Skin of body (tissue), 2 donors: Measurements from ENCODE around the gene RAB3C. TPM values are rescaled to one million over a fixed set of nuclear protein-coding genes. Genes with fewer than 3 reads are reported as not detected.
"Not testable (repeated sequence)": the region's sequence is repeated elsewhere in the genome, so short reads cannot be mapped to it uniquely, and the experiment has no call there.

Experiments used
- DNase-seq: peaks from one replicate; lab custom pipeline; 2025; lab: John Stamatoyannopoulos, UW
- total RNA-seq: library from RNA; depleted of rRNA; stranded (reverse); fragments of >200 nt; gene quantifications from one replicate; pipeline ENCODE4 v1.2.3, GENCODE V29; 2014

The RAB3C gene
- total RNA-seq, 1 donor from 2014 or later, result 0.20 TPM

GRCh38 chr5:58600613-58601012, 17.7 kb downstream of the RAB3C start:
- DNase-seq, result not testable (repeated sequence)

GRCh38 chr5:58602889-58603288, 20.0 kb downstream of the RAB3C start:
- DNase-seq, result not testable (repeated sequence)

- DNase-seq, result no peak
Observed at GRCh38 chr5:58606064-58606463, 23.2 kb downstream of the RAB3C start.

- no peak for DNase-seq
Observed at GRCh38 chr5:58615972-58616371, 33.1 kb downstream of the RAB3C start.

- no peak for DNase-seq
Observed at GRCh38 chr5:58617241-58617640, 34.4 kb downstream of the RAB3C start.

GRCh38 chr5:58620336-58620735, 37.5 kb downstream of the RAB3C start:
- DNase-seq, result no peak

GRCh38 chr5:58622936-58623871, 40.3 kb downstream of the RAB3C start:
- DNase-seq, result peak; percentile 7

GRCh38 chr5:58628626-58629025, 45.8 kb downstream of the RAB3C start:
- DNase-seq, result no peak

- peak; percentile 71 for DNase-seq
Observed at GRCh38 chr5:58629271-58630159, 46.6 kb downstream of the RAB3C start.

- no peak for DNase-seq
Observed at GRCh38 chr5:58631895-58632294, 49.0 kb downstream of the RAB3C start.

- no peak for DNase-seq
Observed at GRCh38 chr5:58635416-58635815, 52.5 kb downstream of the RAB3C start.

- DNase-seq, result no peak
Observed at GRCh38 chr5:58640011-58640410, 57.1 kb downstream of the RAB3C start.

GRCh38 chr5:58641533-58641932, 58.7 kb downstream of the RAB3C start:
- DNase-seq, result no peak

GRCh38 chr5:58648846-58649245, 66.0 kb downstream of the RAB3C start:
- no peak for DNase-seq

GRCh38 chr5:58649716-58650115, 66.8 kb downstream of the RAB3C start:
- DNase-seq, result no peak

- no peak for DNase-seq
Observed at GRCh38 chr5:58653521-58653920, 70.6 kb downstream of the RAB3C start.

- DNase-seq, result no peak
Observed at GRCh38 chr5:58666141-58666540, 83.3 kb downstream of the RAB3C start.

- DNase-seq, result peak; percentile 15
Observed at GRCh38 chr5:58666598-58667581, 84.0 kb downstream of the RAB3C start.

GRCh38 chr5:58670582-58670981, 87.7 kb downstream of the RAB3C start:
- DNase-seq, result no peak

- DNase-seq, result no peak
Observed at GRCh38 chr5:58671155-58671554, 88.3 kb downstream of the RAB3C start.

GRCh38 chr5:58672521-58672920, 89.6 kb downstream of the RAB3C start:
- no peak for DNase-seq
